AG04450 (cell line): ENCODE results near the gene DUOXA1. TPM values are rescaled to one million over a fixed set of nuclear protein-coding genes. Genes with fewer than 3 reads are reported as not detected.

Source experiments
- CTCF ChIA-PET: fragments of 300-600, 350-600 bp; formaldehyde crosslinking; extraction: SDS; loops from one replicate; lab custom pipeline; 2022; ENCODE audit warnings: antibody characterized with exemption, inconsistent platforms; lab: Charles Lee
- POLR2A ChIA-PET: fragments of 350-600 bp; formaldehyde crosslinking; extraction: SDS; loops from one replicate; lab custom pipeline; 2021; ENCODE audit warnings: antibody characterized with exemption, inconsistent platforms; lab: Yijun Ruan, JAX
- DNase-seq: peaks from one replicate; pipeline ENCODE4 v3.0.0-alpha.2; 2011; ENCODE audit warnings: low read depth, low spot score
- H3K27ac ChIP-seq: one replicate; pipeline ENCODE4 v1.5.1; 2012; ENCODE audit warnings: low read depth, low read length, control low read depth
- H3K27me3 ChIP-seq: one replicate; pipeline ENCODE4 v1.6.0; 2012; ENCODE audit warnings: low read length; ENCODE audit not compliant: control insufficient read depth, insufficient read depth
- H3K4me3 ChIP-seq: 2 replicates; pipeline ENCODE4 v1.5.1; 2011; ENCODE audit warnings: mild to moderate bottlenecking, low read depth, low read length, control low read depth
- H3K9me3 ChIP-seq: 2 replicates; pipeline ENCODE4 v1.5.1; 2012; ENCODE audit warnings: low read length; ENCODE audit not compliant: control insufficient read depth, insufficient read depth
- polyA plus RNA-seq: library from polyadenylated mRNA; depleted of rRNA; stranded (reverse); fragments of >200 nt; gene quantifications from 2 replicates; pipeline ENCODE4 v1.2.3, GENCODE V29; 2011
- TF ChIP-seq, protein P1 (sequence below): IDR thresholded peaks from 2 replicates; pipeline ENCODE4 v1.5.1; 2011; ENCODE audit warnings: low read depth, low read length, control low read depth, inconsistent platforms

DUOXA1 gene
- polyA plus RNA-seq, 1 experiment: not detected

DNA sequence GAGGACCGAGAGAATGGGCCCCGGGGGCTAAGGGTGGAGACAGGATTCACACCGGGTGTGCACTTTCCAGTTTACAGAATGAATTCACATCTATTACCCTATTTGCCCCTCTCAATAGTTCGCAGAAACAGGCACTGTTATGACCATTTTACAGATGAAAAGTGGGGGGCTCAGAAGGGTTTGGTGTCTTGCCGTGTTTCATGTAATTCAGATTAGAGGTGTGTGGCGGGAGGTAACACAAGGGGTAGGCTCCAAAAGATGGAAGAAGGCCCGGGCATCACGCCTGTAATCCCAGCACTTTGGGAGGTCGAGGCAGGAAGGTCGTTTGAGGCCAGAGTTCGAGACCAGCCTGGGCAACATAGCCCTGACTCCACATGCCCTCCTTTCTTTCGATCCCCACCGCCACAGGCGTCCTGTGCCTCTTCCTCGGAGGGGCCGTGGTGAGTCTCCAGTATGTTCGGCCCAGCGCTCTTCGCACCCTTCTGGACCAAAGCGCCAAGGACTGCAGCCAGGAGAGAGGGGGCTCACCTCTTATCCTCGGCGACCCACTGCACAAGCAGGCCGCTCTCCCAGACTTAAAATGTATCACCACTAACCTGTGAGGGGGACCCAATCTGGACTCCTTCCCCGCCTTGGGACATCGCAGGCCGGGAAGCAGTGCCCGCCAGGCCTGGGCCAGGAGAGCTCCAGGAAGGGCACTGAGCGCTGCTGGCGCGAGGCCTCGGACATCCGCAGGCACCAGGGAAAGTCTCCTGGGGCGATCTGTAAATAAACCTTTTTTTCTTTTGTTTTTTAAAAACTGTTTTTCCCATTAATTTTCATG is 12.2 kb downstream of the DUOXA1 start:
- ChIA-PET POLR2A (interaction anchor here (0.7 kb wide), 1 partner anchor 51 kb away, joined by 3 read pairs; no protein-coding TSS in a partner anchor), CTCF (interaction anchor here (0.6 to 1.9 kb wide), 57 partner anchors 8 to 1185 kb away, joined by 3 to 37 read pairs (median 6); partner anchors contain the start of genes DUOX1, DUOXA1 and SORD)
- no peaks in the 10 kb centered on the region; the same call in 1 of the 2 replicates for H3K9me3 ChIP-seq
- DNase-seq: no peak
- peaks cover 52% of the 10 kb centered on the region for H3K27me3 ChIP-seq
- H3K4me3 ChIP-seq: peak overlapping the region; percentile 7; the same call in 1 of the 2 replicates
- TF ChIP-seq, protein P1, sequence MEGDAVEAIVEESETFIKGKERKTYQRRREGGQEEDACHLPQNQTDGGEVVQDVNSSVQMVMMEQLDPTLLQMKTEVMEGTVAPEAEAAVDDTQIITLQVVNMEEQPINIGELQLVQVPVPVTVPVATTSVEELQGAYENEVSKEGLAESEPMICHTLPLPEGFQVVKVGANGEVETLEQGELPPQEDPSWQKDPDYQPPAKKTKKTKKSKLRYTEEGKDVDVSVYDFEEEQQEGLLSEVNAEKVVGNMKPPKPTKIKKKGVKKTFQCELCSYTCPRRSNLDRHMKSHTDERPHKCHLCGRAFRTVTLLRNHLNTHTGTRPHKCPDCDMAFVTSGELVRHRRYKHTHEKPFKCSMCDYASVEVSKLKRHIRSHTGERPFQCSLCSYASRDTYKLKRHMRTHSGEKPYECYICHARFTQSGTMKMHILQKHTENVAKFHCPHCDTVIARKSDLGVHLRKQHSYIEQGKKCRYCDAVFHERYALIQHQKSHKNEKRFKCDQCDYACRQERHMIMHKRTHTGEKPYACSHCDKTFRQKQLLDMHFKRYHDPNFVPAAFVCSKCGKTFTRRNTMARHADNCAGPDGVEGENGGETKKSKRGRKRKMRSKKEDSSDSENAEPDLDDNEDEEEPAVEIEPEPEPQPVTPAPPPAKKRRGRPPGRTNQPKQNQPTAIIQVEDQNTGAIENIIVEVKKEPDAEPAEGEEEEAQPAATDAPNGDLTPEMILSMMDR: no peak
- H3K27ac ChIP-seq: no peak overlapping the region

DNA sequence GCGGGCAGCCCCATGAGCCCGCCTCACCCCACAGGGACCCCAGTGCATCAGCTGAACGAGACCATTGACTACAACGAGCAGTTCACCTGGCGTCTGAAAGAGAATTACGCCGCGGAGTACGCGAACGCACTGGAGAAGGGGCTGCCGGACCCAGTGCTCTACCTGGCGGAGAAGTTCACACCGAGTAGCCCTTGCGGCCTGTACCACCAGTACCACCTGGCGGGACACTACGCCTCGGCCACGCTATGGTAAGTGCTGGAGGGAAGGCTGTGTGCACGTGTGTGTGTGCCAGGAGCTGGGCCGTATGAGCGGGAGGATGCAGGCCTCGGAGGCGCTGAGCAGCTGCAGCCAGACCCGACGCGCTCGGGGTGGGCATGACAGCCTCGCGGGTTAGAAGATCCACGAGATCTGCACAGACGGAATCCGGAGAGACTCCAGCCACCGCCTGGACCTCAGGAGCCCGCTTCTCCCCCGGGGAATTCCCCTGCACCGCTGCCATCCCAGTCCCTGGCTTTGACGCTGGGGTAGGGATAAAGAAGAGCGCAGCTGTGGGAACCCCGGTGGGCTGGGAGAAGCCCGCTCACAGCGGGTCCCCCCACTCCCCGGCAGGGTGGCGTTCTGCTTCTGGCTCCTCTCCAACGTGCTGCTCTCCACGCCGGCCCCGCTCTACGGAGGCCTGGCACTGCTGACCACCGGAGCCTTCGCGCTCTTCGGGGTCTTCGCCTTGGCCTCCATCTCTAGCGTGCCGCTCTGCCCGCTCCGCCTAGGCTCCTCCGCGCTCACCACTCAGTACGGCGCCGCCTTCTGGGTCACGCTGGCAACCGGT is 13.0 kb downstream of the DUOXA1 start:
- peaks cover 61% of the 10 kb centered on the region for H3K27me3 ChIP-seq
- ChIA-PET CTCF (interaction anchor here (1.4 kb wide), 1 partner anchor 8 kb away, joined by 3 read pairs; no protein-coding TSS in a partner anchor), POLR2A (no interaction called here)
- no peak overlapping the region; the same call in 1 of the 2 replicates for H3K4me3 ChIP-seq
- no peaks in the 10 kb centered on the region; the same call in 1 of the 2 replicates for H3K9me3 ChIP-seq
- no peak for DNase-seq
- TF ChIP-seq, protein P1: no peak
- no peak overlapping the region for H3K27ac ChIP-seq

DNA sequence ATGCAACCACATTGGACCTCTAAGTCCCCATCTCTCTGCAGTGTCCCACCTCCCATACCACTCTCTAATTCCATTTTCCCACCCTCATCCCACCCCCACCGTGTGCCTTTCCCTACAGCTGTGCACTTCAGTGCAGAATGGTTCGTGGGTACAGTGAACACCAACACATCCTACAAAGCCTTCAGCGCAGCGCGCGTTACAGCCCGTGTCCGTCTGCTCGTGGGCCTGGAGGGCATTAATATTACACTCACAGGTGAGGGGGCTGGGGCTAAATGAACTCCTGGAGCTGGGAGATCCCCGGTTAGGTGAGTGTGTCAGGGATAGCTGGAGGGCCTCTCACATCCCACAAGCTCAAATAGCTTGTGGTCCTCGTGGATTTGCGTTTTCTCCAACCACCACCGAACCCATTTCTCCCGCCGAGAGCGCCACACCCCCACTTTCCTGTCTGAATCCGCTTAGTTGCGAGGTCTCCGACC is 13.6 kb downstream of the DUOXA1 start:
- CTCF ChIA-PET: interaction anchor here (0.5 to 1.4 kb wide), 2 partner anchors 9 to 304 kb away, joined by 3 to 4 read pairs; no protein-coding TSS in a partner anchor
- Histone ChIP-seq H3K27ac (no peak overlapping the region), H3K27me3 (peaks cover 63% of the 10 kb centered on the region), H3K9me3 (no peaks in the 10 kb centered on the region; the same call in 1 of the 2 replicates), H3K4me3 (no peak overlapping the region)
- TF ChIP-seq, protein P1: no peak
- POLR2A ChIA-PET: no interaction called here
- no peak for DNase-seq

DNA sequence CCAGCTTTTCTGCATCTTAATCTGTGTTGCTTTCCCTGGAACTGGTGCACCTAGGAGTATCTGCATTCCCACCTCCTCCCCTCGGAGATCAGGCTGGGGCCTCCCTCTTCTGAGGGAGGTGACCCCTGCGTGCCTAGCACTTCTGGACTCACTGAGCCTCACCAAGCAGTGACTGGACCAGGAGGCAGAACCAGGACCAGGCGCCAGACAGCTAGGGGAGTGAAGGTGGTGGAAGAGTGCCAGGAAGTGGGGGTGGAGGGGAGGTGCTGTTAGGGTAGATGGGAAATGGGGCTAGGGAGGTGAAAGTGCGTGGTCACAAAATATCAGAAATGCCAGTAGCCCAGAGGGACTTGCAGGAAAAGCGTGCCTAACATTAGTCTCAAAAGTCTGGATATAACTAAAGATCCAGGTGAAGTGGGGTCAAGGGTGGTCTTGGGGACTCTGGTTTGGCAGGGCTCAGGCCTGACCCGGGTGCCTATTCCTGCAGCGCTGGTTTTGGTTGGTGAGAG is 14.3 kb downstream of the DUOXA1 start:
- POLR2A ChIA-PET: no interaction called here
- CTCF ChIA-PET: interaction anchor here (1.3 kb wide), 1 partner anchor 12 kb away, joined by 3 read pairs; no protein-coding TSS in a partner anchor
- Histone ChIP-seq H3K27me3 (peaks cover 68% of the 10 kb centered on the region), H3K9me3 (no peaks in the 10 kb centered on the region; the same call in 1 of the 2 replicates), H3K27ac (no peak overlapping the region), H3K4me3 (no peak overlapping the region)
- DNase-seq: no peak
- TF ChIP-seq, protein P1: no peak
